Bronchial epithelial cell (primary cell): ENCODE results near the gene TBCE. TPM values are rescaled to one million over a fixed set of nuclear protein-coding genes. Genes with fewer than 3 reads are reported as not detected.

Experiments used
- DNase-seq: peaks from one replicate; pipeline ENCODE4 v3.0.0-alpha.2; 2010; ENCODE audit warnings: low read depth
- FAIRE-seq: peaks from 2 replicates; lab custom pipeline; 2011; peaks lifted over from hg19 to GRCh38; lab: Jason Lieb, UNC
- H3K27me3 ChIP-seq: 2 replicates; pipeline ENCODE4 v1.5.1; 2011; ENCODE audit warnings: low read length; ENCODE audit not compliant: control insufficient read depth, insufficient read depth
- H3K36me3 ChIP-seq: 2 replicates; pipeline ENCODE4 v1.5.1; 2011; ENCODE audit warnings: low read length; ENCODE audit not compliant: control insufficient read depth, insufficient read depth
- H3K4me3 ChIP-seq: 2 replicates; pipeline ENCODE4 v1.5.1; 2011; ENCODE audit warnings: mild to moderate bottlenecking, low read depth, low read length, control low read depth
- CTCF ChIP-seq: IDR thresholded peaks from 2 replicates; pipeline ENCODE4 v1.5.1; 2011; ENCODE audit warnings: mild to moderate bottlenecking, moderate library complexity, low read length, control low read depth, inconsistent platforms; ENCODE audit not compliant: insufficient read depth, severe bottlenecking
- total RNA-seq: library from RNA; depleted of rRNA; stranded (reverse); fragments of >200 nt; gene quantifications from 2 replicates; pipeline ENCODE4 v1.2.1, GENCODE V29; 2014

The TBCE gene
- total RNA-seq, 1 donor from 2014 or later, result 25.0 TPM

- DNase-seq (no peak), FAIRE-seq (no peak)
- no peak for TF ChIP-seq CTCF
- Histone ChIP-seq H3K27me3 (no peaks in the 10 kb centered on the region), H3K4me3 (no peak overlapping the region), H3K36me3 (peaks cover 5% of the 10 kb centered on the region)
These were observed 103.7 kb downstream of the TBCE start for GRCh38 chr1:235470741-235471439.

- DNase-seq (peak; percentile 51), FAIRE-seq (no peak)
- Histone ChIP-seq H3K36me3 (peaks cover 7% of the 10 kb centered on the region), H3K27me3 (no peaks in the 10 kb centered on the region), H3K4me3 (no peak overlapping the region)
- TF ChIP-seq CTCF, result no peak
These were observed 106.6 kb downstream of the TBCE start for GRCh38 chr1:235473806-235474205.

- FAIRE-seq (no peak), DNase-seq (no peak)
- Histone ChIP-seq H3K36me3 (peaks cover 18% of the 10 kb centered on the region), H3K4me3 (no peak overlapping the region), H3K27me3 (no peaks in the 10 kb centered on the region)
- TF ChIP-seq CTCF, result no peak
These were observed 115.9 kb downstream of the TBCE start for GRCh38 chr1:235483090-235483489.

- Histone ChIP-seq H3K4me3 (no peak overlapping the region), H3K36me3 (peaks cover 10% of the 10 kb centered on the region), H3K27me3 (no peaks in the 10 kb centered on the region)
- TF ChIP-seq CTCF, result no peak
- no peak for DNase-seq
- no peak for FAIRE-seq
These were observed 118.3 kb downstream of the TBCE start for GRCh38 chr1:235485558-235485957.

GRCh38 chr1:235486321-235486720 lies 119.1 kb downstream of the TBCE start:
- Histone ChIP-seq H3K36me3 (peaks cover 8% of the 10 kb centered on the region), H3K4me3 (no peak overlapping the region), H3K27me3 (no peaks in the 10 kb centered on the region)
- DNase-seq (peak; percentile 8), FAIRE-seq (no peak)
- TF ChIP-seq CTCF, result no peak

- Histone ChIP-seq H3K36me3 (peaks cover 15% of the 10 kb centered on the region), H3K4me3 (no peak overlapping the region), H3K27me3 (no peaks in the 10 kb centered on the region)
- TF ChIP-seq CTCF, result no peak
- FAIRE-seq, result no peak
- no peak for DNase-seq
These were observed 124.4 kb downstream of the TBCE start for GRCh38 chr1:235491644-235492043.
